ENCODE measurements around the gene STIP1. TPM values are rescaled to one million over a fixed set of nuclear protein-coding genes. Genes with fewer than 3 reads are reported as not detected.

Gene STIP1
- total and polyA plus RNA-seq, 2 of the 8 experiments (the other 6 are each of a cell fraction or from before 2014, with no cell fraction given): 140 to 329 TPM

- TF ChIP-seq, protein P1, sequence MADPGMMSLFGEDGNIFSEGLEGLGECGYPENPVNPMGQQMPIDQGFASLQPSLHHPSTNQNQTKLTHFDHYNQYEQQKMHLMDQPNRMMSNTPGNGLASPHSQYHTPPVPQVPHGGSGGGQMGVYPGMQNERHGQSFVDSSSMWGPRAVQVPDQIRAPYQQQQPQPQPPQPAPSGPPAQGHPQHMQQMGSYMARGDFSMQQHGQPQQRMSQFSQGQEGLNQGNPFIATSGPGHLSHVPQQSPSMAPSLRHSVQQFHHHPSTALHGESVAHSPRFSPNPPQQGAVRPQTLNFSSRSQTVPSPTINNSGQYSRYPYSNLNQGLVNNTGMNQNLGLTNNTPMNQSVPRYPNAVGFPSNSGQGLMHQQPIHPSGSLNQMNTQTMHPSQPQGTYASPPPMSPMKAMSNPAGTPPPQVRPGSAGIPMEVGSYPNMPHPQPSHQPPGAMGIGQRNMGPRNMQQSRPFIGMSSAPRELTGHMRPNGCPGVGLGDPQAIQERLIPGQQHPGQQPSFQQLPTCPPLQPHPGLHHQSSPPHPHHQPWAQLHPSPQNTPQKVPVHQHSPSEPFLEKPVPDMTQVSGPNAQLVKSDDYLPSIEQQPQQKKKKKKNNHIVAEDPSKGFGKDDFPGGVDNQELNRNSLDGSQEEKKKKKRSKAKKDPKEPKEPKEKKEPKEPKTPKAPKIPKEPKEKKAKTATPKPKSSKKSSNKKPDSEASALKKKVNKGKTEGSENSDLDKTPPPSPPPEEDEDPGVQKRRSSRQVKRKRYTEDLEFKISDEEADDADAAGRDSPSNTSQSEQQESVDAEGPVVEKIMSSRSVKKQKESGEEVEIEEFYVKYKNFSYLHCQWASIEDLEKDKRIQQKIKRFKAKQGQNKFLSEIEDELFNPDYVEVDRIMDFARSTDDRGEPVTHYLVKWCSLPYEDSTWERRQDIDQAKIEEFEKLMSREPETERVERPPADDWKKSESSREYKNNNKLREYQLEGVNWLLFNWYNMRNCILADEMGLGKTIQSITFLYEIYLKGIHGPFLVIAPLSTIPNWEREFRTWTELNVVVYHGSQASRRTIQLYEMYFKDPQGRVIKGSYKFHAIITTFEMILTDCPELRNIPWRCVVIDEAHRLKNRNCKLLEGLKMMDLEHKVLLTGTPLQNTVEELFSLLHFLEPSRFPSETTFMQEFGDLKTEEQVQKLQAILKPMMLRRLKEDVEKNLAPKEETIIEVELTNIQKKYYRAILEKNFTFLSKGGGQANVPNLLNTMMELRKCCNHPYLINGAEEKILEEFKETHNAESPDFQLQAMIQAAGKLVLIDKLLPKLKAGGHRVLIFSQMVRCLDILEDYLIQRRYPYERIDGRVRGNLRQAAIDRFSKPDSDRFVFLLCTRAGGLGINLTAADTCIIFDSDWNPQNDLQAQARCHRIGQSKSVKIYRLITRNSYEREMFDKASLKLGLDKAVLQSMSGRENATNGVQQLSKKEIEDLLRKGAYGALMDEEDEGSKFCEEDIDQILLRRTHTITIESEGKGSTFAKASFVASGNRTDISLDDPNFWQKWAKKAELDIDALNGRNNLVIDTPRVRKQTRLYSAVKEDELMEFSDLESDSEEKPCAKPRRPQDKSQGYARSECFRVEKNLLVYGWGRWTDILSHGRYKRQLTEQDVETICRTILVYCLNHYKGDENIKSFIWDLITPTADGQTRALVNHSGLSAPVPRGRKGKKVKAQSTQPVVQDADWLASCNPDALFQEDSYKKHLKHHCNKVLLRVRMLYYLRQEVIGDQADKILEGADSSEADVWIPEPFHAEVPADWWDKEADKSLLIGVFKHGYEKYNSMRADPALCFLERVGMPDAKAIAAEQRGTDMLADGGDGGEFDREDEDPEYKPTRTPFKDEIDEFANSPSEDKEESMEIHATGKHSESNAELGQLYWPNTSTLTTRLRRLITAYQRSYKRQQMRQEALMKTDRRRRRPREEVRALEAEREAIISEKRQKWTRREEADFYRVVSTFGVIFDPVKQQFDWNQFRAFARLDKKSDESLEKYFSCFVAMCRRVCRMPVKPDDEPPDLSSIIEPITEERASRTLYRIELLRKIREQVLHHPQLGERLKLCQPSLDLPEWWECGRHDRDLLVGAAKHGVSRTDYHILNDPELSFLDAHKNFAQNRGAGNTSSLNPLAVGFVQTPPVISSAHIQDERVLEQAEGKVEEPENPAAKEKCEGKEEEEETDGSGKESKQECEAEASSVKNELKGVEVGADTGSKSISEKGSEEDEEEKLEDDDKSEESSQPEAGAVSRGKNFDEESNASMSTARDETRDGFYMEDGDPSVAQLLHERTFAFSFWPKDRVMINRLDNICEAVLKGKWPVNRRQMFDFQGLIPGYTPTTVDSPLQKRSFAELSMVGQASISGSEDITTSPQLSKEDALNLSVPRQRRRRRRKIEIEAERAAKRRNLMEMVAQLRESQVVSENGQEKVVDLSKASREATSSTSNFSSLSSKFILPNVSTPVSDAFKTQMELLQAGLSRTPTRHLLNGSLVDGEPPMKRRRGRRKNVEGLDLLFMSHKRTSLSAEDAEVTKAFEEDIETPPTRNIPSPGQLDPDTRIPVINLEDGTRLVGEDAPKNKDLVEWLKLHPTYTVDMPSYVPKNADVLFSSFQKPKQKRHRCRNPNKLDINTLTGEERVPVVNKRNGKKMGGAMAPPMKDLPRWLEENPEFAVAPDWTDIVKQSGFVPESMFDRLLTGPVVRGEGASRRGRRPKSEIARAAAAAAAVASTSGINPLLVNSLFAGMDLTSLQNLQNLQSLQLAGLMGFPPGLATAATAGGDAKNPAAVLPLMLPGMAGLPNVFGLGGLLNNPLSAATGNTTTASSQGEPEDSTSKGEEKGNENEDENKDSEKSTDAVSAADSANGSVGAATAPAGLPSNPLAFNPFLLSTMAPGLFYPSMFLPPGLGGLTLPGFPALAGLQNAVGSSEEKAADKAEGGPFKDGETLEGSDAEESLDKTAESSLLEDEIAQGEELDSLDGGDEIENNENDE (IDR thresholded peaks at IDR 0.05; ENCODE audit: insufficient replicate concordance, low read length): no peak
- TF ChIP-seq BCL11A (IDR thresholded peaks at IDR 0.05; ENCODE audit: low read depth in 2 of 2, low read length in 2 of 2) (no peak), RXRA (IDR thresholded peaks at IDR 0.05; ENCODE audit: insufficient read depth, low read depth, low read length) (no peak), RBBP5 (IDR thresholded peaks at IDR 0.05; ENCODE audit: borderline replicate concordance, low read depth, low read length) (no peak; the same call in 1 of the 2 replicates), EZH2 (IDR thresholded peaks at IDR 0.05; ENCODE audit: low read depth, low read length, severe bottlenecking) (no peak), BRCA1 (IDR thresholded peaks at IDR 0.05; ENCODE audit: low read depth, low read length) (no peak), CTCF (IDR thresholded peaks at IDR 0.05; ENCODE audit: control extremely low read depth in 1 of 3, insufficient read depth in 1 of 3, low read depth in 1 of 3, low read length in 3 of 3) (no peak)
Measured at GRCh38 chr11:64234647-64235379, 48.8 kb downstream of the STIP1 start (continued).

All from H1 (cell line).